Ascending aorta (tissue), 2 donors: ENCODE measurements around the gene CEP192. TPM values are rescaled to one million over a fixed set of nuclear protein-coding genes. Genes with fewer than 3 reads are reported as not detected.

ENCODE experiments used
- DNase-seq, 2 donors: peaks; one replicate each; pipeline ENCODE4 v3.0.0-alpha.2; 2019; ENCODE audit warnings: low spot score in 2 of 2
- H3K27ac ChIP-seq, 2 donors: fragments of 200-600 bp; sonication (generic); one replicate each; pipeline ENCODE4 v1.5.1; 2016 to 2017; ENCODE audit warnings: mild to moderate bottlenecking in 1 of 2
- H3K27me3 ChIP-seq: fragments of 200-600 bp; sonication (generic); one replicate; pipeline ENCODE4 v1.5.1; 2017
- H3K36me3 ChIP-seq, 2 donors: fragments of 200-600 bp; sonication (generic); one replicate each; pipeline ENCODE4 v1.5.1; 2016
- H3K4me1 ChIP-seq, 2 donors: fragments of 200-600 bp; sonication (generic); one replicate each; pipeline ENCODE4 v1.5.1; 2016 to 2017; ENCODE audit warnings: mild to moderate bottlenecking in 1 of 2
- H3K4me3 ChIP-seq, 2 donors: fragments of 200-600 bp; sonication (generic); one replicate each; pipeline ENCODE4 v1.5.1; 2016 to 2017; ENCODE audit warnings: mild to moderate bottlenecking in 1 of 2
- H3K9me3 ChIP-seq, 2 donors: fragments of 200-600 bp; sonication (generic); one replicate each; pipeline ENCODE4 v1.5.1; 2016
- CTCF ChIP-seq, 3 experiments: fragments of 200-600 bp in 2 of 3; fragments of 450-650 bp in 1 of 3; sonication (generic) in 2 of 3; IDR thresholded peaks; one replicate each; pipeline ENCODE4 v1.5.1; 2016 to 2019; ENCODE audit warnings: antibody characterized with exemption in 3 of 3, mild to moderate bottlenecking in 1 of 3, moderate library complexity in 1 of 3
- intact Hi-C: fragments of 100-400 bp; cut with DNase I; formaldehyde crosslinking; loops from one replicate; pipeline ENCODE4 v1.15.1; 2023
- total RNA-seq: library from RNA; depleted of rRNA; stranded (reverse); fragments of >200 nt; gene quantifications from one replicate; pipeline ENCODE4 v1.1.0, GENCODE V29; 2016

The CEP192 gene
- total RNA-seq, 1 donor from 2014 or later: 3.1 TPM

GRCh38 chr18:12947285-12948049 is 43.7 kb upstream of the CEP192 start, which contains the start of gene SEH1L:
Gene SEH1L, plus strand, starts transcription at chr18:12948011. Its CDS starts 111 bp downstream, at chr18:12948122.
- Histone ChIP-seq H3K9me3 (no peaks in the 10 kb centered on the region), H3K36me3 (no peaks in the 10 kb centered on the region), H3K4me1 (peaks cover 5 to 26% of the 10 kb centered on the region in 2 donors), H3K27ac (peak within 1 kb of the TSS; percentile 98), H3K27me3 (no peaks in the 10 kb centered on the region), H3K4me3 (peak within 1 kb of the TSS; percentile 78 to 87)
- DNase-seq: peak; percentile 93 to 99
- intact Hi-C loops: loop anchor here (1.0 to 5.0 kb wide), 9 partner anchors 44 to 779 kb away; partner anchors contain the start of genes AFG3L2, CEP192, FAM210A and PRELID3A
- TF ChIP-seq CTCF (IDR thresholded peaks at IDR 0.05): no peak

- Histone ChIP-seq H3K27ac (peak overlapping the region; percentile 97 to 98), H3K4me1 (peaks cover 5 to 26% of the 10 kb centered on the region in 2 donors), H3K27me3 (no peaks in the 10 kb centered on the region), H3K9me3 (no peaks in the 10 kb centered on the region), H3K36me3 (no peaks in the 10 kb centered on the region), H3K4me3 (peak overlapping the region; percentile 72 to 87)
- no peak for TF ChIP-seq CTCF (IDR thresholded peaks at IDR 0.05)
- peak; percentile 88 to 98 for DNase-seq
- intact Hi-C loops: loop anchor here (1.0 to 5.0 kb wide), 6 partner anchors 43 to 779 kb away; partner anchors contain the start of genes CEP192, FAM210A, PRELID3A and RNMT
Observed at GRCh38 chr18:12948050-12948804, 42.9 kb upstream of the CEP192 start.

- H3K9me3 ChIP-seq: no peaks in the 10 kb centered on the region
- peaks cover 14 to 36% of the 10 kb centered on the region in 2 donors for H3K36me3 ChIP-seq
- no peak for DNase-seq
- H3K27ac ChIP-seq: no peak overlapping the region
- no peak overlapping the region for H3K4me3 ChIP-seq
- intact Hi-C loops: no loop called here
- TF ChIP-seq CTCF (IDR thresholded peaks at IDR 0.05): no peak
- no peaks in the 10 kb centered on the region for H3K27me3 ChIP-seq
- H3K4me1 ChIP-seq: no peaks in the 10 kb centered on the region
Observed at GRCh38 chr18:12958478-12958877, 32.7 kb upstream of the CEP192 start.

- intact Hi-C loops: no loop called here
- no peak for DNase-seq
- no peak for TF ChIP-seq CTCF (IDR thresholded peaks at IDR 0.05)
- peaks cover 21 to 49% of the 10 kb centered on the region in 2 donors for H3K36me3 ChIP-seq
- H3K9me3 ChIP-seq: no peaks in the 10 kb centered on the region
- no peak overlapping the region for H3K27ac ChIP-seq
- H3K4me1 ChIP-seq: no peaks in the 10 kb centered on the region
- no peak overlapping the region for H3K4me3 ChIP-seq
- no peaks in the 10 kb centered on the region for H3K27me3 ChIP-seq
Observed at GRCh38 chr18:12960395-12960794, 30.8 kb upstream of the CEP192 start.

- TF ChIP-seq CTCF (IDR thresholded peaks at IDR 0.05): no peak
- peaks cover 18 to 48% of the 10 kb centered on the region in 2 donors for H3K36me3 ChIP-seq
- H3K27me3 ChIP-seq: no peaks in the 10 kb centered on the region
Observed at GRCh38 chr18:12960853-12961397, 30.2 kb upstream of the CEP192 start.

More at GRCh38 chr18:12960853-12961397, 30.2 kb upstream of the CEP192 start:
- Histone ChIP-seq H3K4me1 (no peaks in the 10 kb centered on the region), H3K9me3 (no peaks in the 10 kb centered on the region), H3K27ac (no peak overlapping the region), H3K4me3 (no peak overlapping the region)
- intact Hi-C loops: no loop called here
- DNase-seq: no peak
